GM12875 (cell line): ENCODE data around the gene MAPK8.

Experiments used
- H3K4me3 ChIP-seq: one replicate; pipeline ENCODE4 v1.5.1; 2011; ENCODE audit warnings: low read depth, low read length, control low read depth
- CTCF ChIP-seq: IDR thresholded peaks from 2 replicates; pipeline ENCODE4 v1.5.1; 2011; ENCODE audit warnings: low read depth, mild to moderate bottlenecking, control low read depth, inconsistent platforms, low read length, moderate library complexity, borderline replicate concordance; ENCODE audit not compliant: insufficient read depth

The MAPK8 gene

GRCh38 chr10:48366261-48366660, 59.8 kb downstream of the MAPK8 start:
- H3K4me3 ChIP-seq = no peak overlapping the region
- no peak for TF ChIP-seq CTCF

GRCh38 chr10:48369501-48369900, 63.0 kb downstream of the MAPK8 start:
- TF ChIP-seq CTCF = no peak

GRCh38 chr10:48377751-48378530, 71.5 kb downstream of the MAPK8 start:
- H3K4me3 ChIP-seq = no peak overlapping the region
- TF ChIP-seq CTCF = no peak

More at GRCh38 chr10:48369501-48369900, 63.0 kb downstream of the MAPK8 start:
- no peak overlapping the region for H3K4me3 ChIP-seq

GRCh38 chr10:48378675-48379074, 72.2 kb downstream of the MAPK8 start:
- TF ChIP-seq CTCF = no peak
- H3K4me3 ChIP-seq = no peak overlapping the region

GRCh38 chr10:48381971-48382370, 75.5 kb downstream of the MAPK8 start:
- no peak for TF ChIP-seq CTCF
- no peak overlapping the region for H3K4me3 ChIP-seq

- TF ChIP-seq CTCF = no peak
- no peak overlapping the region for H3K4me3 ChIP-seq
These were observed 76.5 kb downstream of the MAPK8 start for GRCh38 chr10:48382982-48383381.

- TF ChIP-seq CTCF = no peak
These were observed 76.9 kb downstream of the MAPK8 start for GRCh38 chr10:48383393-48383792.

More at GRCh38 chr10:48383393-48383792, 76.9 kb downstream of the MAPK8 start:
- H3K4me3 ChIP-seq = no peak overlapping the region
